ENCODE data around the gene ST6GALNAC1. TPM values are rescaled to one million over a fixed set of nuclear protein-coding genes. Genes with fewer than 3 reads are reported as not detected.
"Not testable (repeated sequence)": the region's sequence is repeated elsewhere in the genome, so short reads cannot be mapped to it uniquely, and the experiment has no call there.

The ST6GALNAC1 gene
- polyA plus RNA-seq, 4 donors, result 18.6 to 179 (median 78.2) TPM

DNA sequence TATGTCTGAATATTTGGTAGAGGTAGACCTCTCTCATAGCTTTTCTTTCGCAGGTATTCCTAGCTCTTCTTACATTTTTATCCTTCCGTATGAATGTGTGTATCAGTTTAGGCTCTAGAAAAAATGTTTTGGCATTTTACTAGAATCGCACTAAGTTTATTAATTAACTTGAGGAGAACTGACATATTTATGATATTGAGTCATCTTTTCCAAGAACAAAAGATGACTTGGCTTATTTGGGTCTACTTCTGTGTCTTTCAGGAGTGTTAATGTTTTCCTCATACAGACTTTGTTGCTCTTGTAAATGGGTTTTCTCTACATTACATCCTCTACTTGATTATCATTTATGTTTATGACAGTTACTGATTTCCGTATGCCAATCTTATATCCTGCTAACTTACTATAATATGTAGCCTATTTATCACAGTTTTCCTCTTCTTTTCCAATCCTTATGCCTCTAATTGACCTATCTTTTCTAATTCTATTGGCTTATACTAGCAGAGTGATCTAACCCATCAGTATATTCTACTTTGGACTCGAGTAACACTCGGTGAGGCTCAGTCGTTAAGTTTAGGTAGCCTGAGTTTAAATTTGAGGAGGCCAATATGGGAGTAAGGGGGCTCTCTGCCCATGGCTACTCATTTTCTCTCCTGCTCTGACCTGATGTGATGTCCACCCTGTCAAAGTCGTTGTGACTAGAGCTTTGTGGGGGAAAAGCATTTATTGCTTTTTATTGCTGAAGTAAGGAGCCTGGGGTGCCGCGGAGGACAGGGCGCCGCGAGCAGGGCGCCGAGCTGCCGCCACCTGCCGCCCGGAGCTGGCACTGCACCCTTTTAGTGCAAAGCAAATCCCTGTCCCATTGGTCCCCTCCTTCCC is 20.0 kb downstream of the ST6GALNAC1 start:
- Histone ChIP-seq H3K27me3 (ENCODE audit: control insufficient read depth in 3 of 3, insufficient read depth in 3 of 3, low read length in 3 of 3) (no peaks in the 10 kb centered on the region), H3K36me3 (ENCODE audit: control insufficient read depth in 3 of 3, insufficient read depth in 2 of 3, low read depth in 1 of 3, low read length in 3 of 3) (peaks cover 0 to 34% (median 7%) of the 10 kb centered on the region in 3 donors), H3K9me3 (ENCODE audit: control insufficient read depth in 2 of 2, insufficient read depth in 1 of 2, low read depth in 1 of 2, low read length in 1 of 2) (no peaks in the 10 kb centered on the region), H3K4me1 (ENCODE audit: control insufficient read depth in 3 of 3, insufficient read depth in 2 of 3, low read depth in 1 of 3, low read length in 2 of 3) (peaks cover 0 to 3% (median 0%) of the 10 kb centered on the region in 3 donors), H3K27ac (ENCODE audit: low read depth in 1 of 3, low read length in 2 of 3) (no peak overlapping the region), H3K4me3 (ENCODE audit: low read depth in 1 of 3, low read length in 3 of 3) (no peak overlapping the region)
- peak; percentile 62 to 86 for DNase-seq
- WGBS, 3 donors, result 19 to 25% (median 22%) methylated on average over 18 of the region's 18 CpGs
- FAIRE-seq, result no peak

DNA sequence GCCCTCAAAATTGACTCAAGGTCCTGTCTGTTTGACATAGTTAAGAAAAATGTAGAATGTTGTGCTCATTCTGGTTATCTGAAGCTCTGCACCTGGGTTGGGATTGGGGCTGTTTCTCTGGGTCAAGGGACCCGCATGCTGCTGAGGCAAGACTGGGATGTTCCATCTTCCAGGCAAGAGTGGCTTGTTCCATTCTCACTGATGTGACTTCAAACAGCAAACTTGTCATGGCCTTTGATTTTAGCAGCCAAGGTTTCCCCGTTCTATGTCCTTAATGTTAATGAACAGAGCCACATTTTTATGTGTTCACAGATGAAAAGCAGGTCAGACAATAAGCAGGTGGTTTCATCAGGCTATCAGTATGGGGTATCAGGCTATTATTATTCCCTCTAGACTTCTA is 25.7 kb downstream of the ST6GALNAC1 start:
- WGBS, 3 donors, result 82 to 83% (median 82%) methylated on average over 2 of the region's 2 CpGs
- H3K9me3 ChIP-seq (ENCODE audit: control insufficient read depth in 2 of 2, insufficient read depth in 1 of 2, low read depth in 1 of 2, low read length in 1 of 2), result peaks cover 0 to 10% of the 10 kb centered on the region in 2 donors
- H3K4me1 ChIP-seq (ENCODE audit: control insufficient read depth in 3 of 3, insufficient read depth in 2 of 3, low read depth in 1 of 3, low read length in 2 of 3), result no peaks in the 10 kb centered on the region
- H3K4me3 ChIP-seq (ENCODE audit: low read depth in 1 of 3, low read length in 3 of 3), result no peak overlapping the region
- H3K27ac ChIP-seq (ENCODE audit: low read depth in 1 of 3, low read length in 2 of 3), result no peak overlapping the region
- peaks cover 0 to 7% (median 0%) of the 10 kb centered on the region in 3 donors for H3K36me3 ChIP-seq (ENCODE audit: control insufficient read depth in 3 of 3, insufficient read depth in 2 of 3, low read depth in 1 of 3, low read length in 3 of 3)
- DNase-seq, result no peak
- H3K27me3 ChIP-seq (ENCODE audit: control insufficient read depth in 3 of 3, insufficient read depth in 3 of 3, low read length in 3 of 3), result no peaks in the 10 kb centered on the region
- no peak for FAIRE-seq

DNA sequence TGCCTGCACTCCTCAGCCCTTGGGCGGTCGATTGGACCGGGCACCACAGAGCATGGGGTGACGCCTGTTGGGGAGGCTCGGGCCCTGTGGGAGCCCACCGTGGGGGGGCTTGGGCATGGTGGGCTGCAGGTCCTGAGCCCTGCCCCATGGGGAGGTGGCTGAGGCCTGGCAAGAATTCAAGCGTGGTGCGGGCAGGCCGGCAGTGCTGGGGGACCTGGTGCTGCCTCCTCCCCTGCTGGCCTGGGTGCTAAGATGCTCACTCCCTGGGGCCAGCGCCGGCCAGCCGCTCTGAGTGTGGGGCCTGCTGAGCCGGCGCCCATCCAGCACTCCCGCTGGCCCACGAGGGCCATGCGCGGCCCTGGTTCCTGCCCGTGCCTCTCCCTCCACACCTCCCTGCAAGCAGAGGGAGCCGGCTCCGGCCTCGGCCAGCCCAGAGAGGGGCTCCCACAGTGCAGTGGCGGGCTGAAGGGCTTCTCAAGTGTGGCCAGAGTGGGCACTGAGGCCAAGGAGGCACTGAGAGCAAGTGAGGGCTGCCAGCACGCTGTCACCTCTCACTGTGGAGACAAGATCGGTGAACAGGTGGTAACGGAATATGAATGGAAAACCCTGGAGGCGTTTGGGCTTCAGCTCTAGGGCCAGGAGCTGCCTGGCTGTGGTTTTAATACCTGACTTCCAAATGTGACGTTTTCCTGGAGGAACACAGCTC is 28.5 kb downstream of the ST6GALNAC1 start:
- Histone ChIP-seq H3K9me3 (ENCODE audit: control insufficient read depth in 2 of 2, insufficient read depth in 1 of 2, low read depth in 1 of 2, low read length in 1 of 2) (peaks cover 0 to 10% of the 10 kb centered on the region in 2 donors), H3K27ac (ENCODE audit: low read depth in 1 of 3, low read length in 2 of 3) (no peak overlapping the region), H3K36me3 (ENCODE audit: control insufficient read depth in 3 of 3, insufficient read depth in 2 of 3, low read depth in 1 of 3, low read length in 3 of 3) (peaks cover 0 to 7% (median 0%) of the 10 kb centered on the region in 3 donors), H3K4me3 (ENCODE audit: low read depth in 1 of 3, low read length in 3 of 3) (no peak overlapping the region), H3K4me1 (ENCODE audit: control insufficient read depth in 3 of 3, insufficient read depth in 2 of 3, low read depth in 1 of 3, low read length in 2 of 3) (no peaks in the 10 kb centered on the region), H3K27me3 (ENCODE audit: control insufficient read depth in 3 of 3, insufficient read depth in 3 of 3, low read length in 3 of 3) (no peaks in the 10 kb centered on the region)
- WGBS, 3 donors, result 87 to 91% (median 91%) methylated on average over 16 to 28 of the region's 28 CpGs
- DNase-seq (no peak), FAIRE-seq (no peak)

DNA sequence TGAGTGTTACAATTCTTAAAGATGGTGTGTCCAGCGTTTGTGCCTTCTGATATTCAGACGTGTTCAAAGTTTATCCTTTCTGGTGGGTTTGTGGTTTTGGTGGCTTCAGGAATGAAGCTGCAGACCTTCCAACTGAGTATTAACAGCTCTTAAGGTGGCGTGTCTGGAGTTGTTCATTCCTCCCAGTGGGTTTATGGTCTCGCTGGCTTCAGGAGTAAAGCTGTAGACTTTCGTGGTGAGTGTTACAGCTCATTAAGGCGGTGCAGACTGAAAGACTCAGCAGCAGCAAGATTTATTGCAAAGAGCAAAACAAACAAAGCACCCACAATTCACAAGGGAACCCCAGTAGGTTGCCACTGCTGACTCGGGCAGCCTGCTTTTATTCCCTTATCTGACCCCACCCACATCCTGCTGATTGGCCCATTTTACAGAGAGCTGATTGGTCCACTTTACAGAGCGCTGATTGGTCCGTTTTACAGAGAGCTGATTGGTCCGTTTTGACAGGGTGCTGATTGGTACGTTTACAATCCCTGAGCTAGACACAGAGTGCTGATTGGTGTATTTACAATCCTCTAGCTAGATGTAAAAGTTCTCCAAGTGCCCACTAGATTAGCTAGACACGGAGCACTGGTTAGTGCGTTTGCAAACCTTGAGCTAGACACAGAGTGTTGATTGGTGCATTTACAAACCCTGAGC is 29.3 kb downstream of the ST6GALNAC1 start:
- not testable (repeated sequence) for H3K36me3 ChIP-seq (ENCODE audit: control insufficient read depth in 3 of 3, insufficient read depth in 2 of 3, low read depth in 1 of 3, low read length in 3 of 3); H3K4me1 ChIP-seq (ENCODE audit: control insufficient read depth in 3 of 3, insufficient read depth in 2 of 3, low read depth in 1 of 3, low read length in 2 of 3); DNase-seq; H3K4me3 ChIP-seq (ENCODE audit: low read depth in 1 of 3, low read length in 3 of 3); H3K9me3 ChIP-seq (ENCODE audit: control insufficient read depth in 2 of 2, insufficient read depth in 1 of 2, low read depth in 1 of 2, low read length in 1 of 2); H3K27ac ChIP-seq (ENCODE audit: low read depth in 1 of 3, low read length in 2 of 3); H3K27me3 ChIP-seq (ENCODE audit: control insufficient read depth in 3 of 3, insufficient read depth in 3 of 3, low read length in 3 of 3); FAIRE-seq
- WGBS, 3 donors, result 62 to 74% (median 70%) methylated on average over 13 of the region's 13 CpGs

- FAIRE-seq, result no peak
- Histone ChIP-seq H3K27me3 (ENCODE audit: control insufficient read depth in 3 of 3, insufficient read depth in 3 of 3, low read length in 3 of 3) (no peaks in the 10 kb centered on the region), H3K4me3 (ENCODE audit: low read depth in 1 of 3, low read length in 3 of 3) (no peak overlapping the region), H3K9me3 (ENCODE audit: control insufficient read depth in 2 of 2, insufficient read depth in 1 of 2, low read depth in 1 of 2, low read length in 1 of 2) (peaks cover 0 to 10% of the 10 kb centered on the region in 2 donors), H3K36me3 (ENCODE audit: control insufficient read depth in 3 of 3, insufficient read depth in 2 of 3, low read depth in 1 of 3, low read length in 3 of 3) (peaks cover 0 to 7% (median 0%) of the 10 kb centered on the region in 3 donors), H3K4me1 (ENCODE audit: control insufficient read depth in 3 of 3, insufficient read depth in 2 of 3, low read depth in 1 of 3, low read length in 2 of 3) (no peaks in the 10 kb centered on the region), H3K27ac (ENCODE audit: low read depth in 1 of 3, low read length in 2 of 3) (no peak overlapping the region)
- DNase-seq, result peak; percentile 52 to 59
- WGBS, 3 donors, result 50 to 68% (median 60%) methylated on average over 15 to 17 of the region's 17 CpGs
Measured at GRCh38 chr17:76612977-76613851, 30.3 kb downstream of the ST6GALNAC1 start.

DNA sequence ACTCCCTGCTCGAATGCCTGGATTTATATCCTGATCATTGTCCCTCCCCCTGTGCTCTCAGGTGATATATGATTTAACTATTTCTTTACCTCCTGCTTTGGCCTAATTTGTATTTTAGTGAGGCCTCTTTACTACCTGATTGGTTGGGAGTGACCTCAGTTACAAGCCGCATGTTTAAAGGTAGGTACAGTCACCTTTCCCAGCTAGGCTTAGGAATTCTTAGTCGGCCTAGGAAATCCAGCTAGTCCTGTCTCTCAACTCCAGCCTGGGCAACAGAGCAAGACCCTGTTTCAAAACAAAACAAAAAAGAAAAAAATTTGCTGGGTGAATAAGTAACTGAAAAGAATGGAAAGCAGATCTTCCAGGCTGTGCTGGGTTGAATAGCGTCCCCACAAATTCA is 31.1 kb downstream of the ST6GALNAC1 start:
- 58 to 74% (median 67%) methylated on average over 4 of the region's 4 CpGs for WGBS, 3 donors
- no peak for FAIRE-seq
- no peak overlapping the region for H3K4me3 ChIP-seq (ENCODE audit: low read depth in 1 of 3, low read length in 3 of 3)
- no peaks in the 10 kb centered on the region for H3K4me1 ChIP-seq (ENCODE audit: control insufficient read depth in 3 of 3, insufficient read depth in 2 of 3, low read depth in 1 of 3, low read length in 2 of 3)
- peaks cover 0 to 10% of the 10 kb centered on the region in 2 donors for H3K9me3 ChIP-seq (ENCODE audit: control insufficient read depth in 2 of 2, insufficient read depth in 1 of 2, low read depth in 1 of 2, low read length in 1 of 2)
- no peaks in the 10 kb centered on the region for H3K27me3 ChIP-seq (ENCODE audit: control insufficient read depth in 3 of 3, insufficient read depth in 3 of 3, low read length in 3 of 3)
- H3K27ac ChIP-seq (ENCODE audit: low read depth in 1 of 3, low read length in 2 of 3), result no peak overlapping the region
- peaks cover 0 to 7% (median 0%) of the 10 kb centered on the region in 3 donors for H3K36me3 ChIP-seq (ENCODE audit: control insufficient read depth in 3 of 3, insufficient read depth in 2 of 3, low read depth in 1 of 3, low read length in 3 of 3)
- DNase-seq, result no peak

- Histone ChIP-seq H3K4me3 (ENCODE audit: low read depth in 1 of 3, low read length in 3 of 3) (no peak overlapping the region), H3K4me1 (ENCODE audit: control insufficient read depth in 3 of 3, insufficient read depth in 2 of 3, low read depth in 1 of 3, low read length in 2 of 3) (no peaks in the 10 kb centered on the region), H3K27me3 (ENCODE audit: control insufficient read depth in 3 of 3, insufficient read depth in 3 of 3, low read length in 3 of 3) (no peaks in the 10 kb centered on the region), H3K27ac (ENCODE audit: low read depth in 1 of 3, low read length in 2 of 3) (no peak overlapping the region), H3K9me3 (ENCODE audit: control insufficient read depth in 2 of 2, insufficient read depth in 1 of 2, low read depth in 1 of 2, low read length in 1 of 2) (peaks cover 0 to 10% of the 10 kb centered on the region in 2 donors), H3K36me3 (ENCODE audit: control insufficient read depth in 3 of 3, insufficient read depth in 2 of 3, low read depth in 1 of 3, low read length in 3 of 3) (peaks cover 0 to 7% (median 0%) of the 10 kb centered on the region in 3 donors)
- FAIRE-seq, result no peak
- DNase-seq, result no peak
- 79 to 86% (median 84%) methylated on average over 4 of the region's 4 CpGs for WGBS, 3 donors
Measured at GRCh38 chr17:76611758-76612157, 31.8 kb downstream of the ST6GALNAC1 start.

Data from small intestine (tissue), 7 donors.